GM23338 (cell line): ENCODE results near the gene TSPAN12. TPM values are rescaled to one million over a fixed set of nuclear protein-coding genes. Genes with fewer than 3 reads are reported as not detected.

Experiments used
- ATAC-seq: fragments of 200-7000 bp; cut with Tn5 transposase; 3 replicates; pipeline ENCODE4 v1.9.1; 2020
- DNase-seq: peaks from one replicate; pipeline ENCODE4 v3.0.0-alpha.2; 2015; ENCODE audit warnings: low spot score
- H2AFZ ChIP-seq: fragments of 200-600 bp; sonication (generic); 2 replicates; pipeline ENCODE4 v1.8.0; 2016; ENCODE audit warnings: antibody characterized with exemption, mild to moderate bottlenecking, moderate library complexity
- H3F3A ChIP-seq: fragments of 200-600 bp; sonication (generic); replicated peaks from 2 replicates; pipeline ENCODE4 v1.8.0; 2017; ENCODE audit warnings: antibody characterized with exemption, mixed run types, low read depth
- H3K27ac ChIP-seq: fragments of 200-600 bp; sonication (generic); 2 replicates; pipeline ENCODE4 v1.6.1; 2016; ENCODE audit warnings: low read depth
- H3K27me3 ChIP-seq: fragments of 200-600 bp; sonication (generic); 2 replicates; pipeline ENCODE4 v1.8.0; 2016; ENCODE audit warnings: mild to moderate bottlenecking, mixed run types, moderate library complexity; ENCODE audit not compliant: insufficient read depth
- H3K36me3 ChIP-seq: fragments of 200-600 bp; sonication (generic); 2 replicates; pipeline ENCODE4 v1.8.0; 2016; ENCODE audit warnings: mild to moderate bottlenecking; ENCODE audit not compliant: insufficient read depth
- H3K4me1 ChIP-seq: fragments of 200-600 bp; sonication (generic); 2 replicates; pipeline ENCODE4 v1.8.0; 2016; ENCODE audit warnings: mild to moderate bottlenecking, moderate library complexity; ENCODE audit not compliant: insufficient read depth
- H3K4me2 ChIP-seq: fragments of 200-600 bp; sonication (generic); 2 replicates; pipeline ENCODE4 v1.7.1; 2017; ENCODE audit warnings: mixed run types
- H3K4me3 ChIP-seq: fragments of 200-600 bp; sonication (generic); 2 replicates; pipeline ENCODE4 v1.6.1; 2016; ENCODE audit warnings: mixed run types
- H3K79me2 ChIP-seq: fragments of 200-600 bp; sonication (generic); replicated peaks from 2 replicates; pipeline ENCODE4 v1.8.0; 2017; ENCODE audit warnings: mild to moderate bottlenecking; ENCODE audit not compliant: insufficient read depth
- H3K9me2 ChIP-seq: fragments of 200-600 bp; sonication (generic); 2 replicates; pipeline ENCODE4 v1.8.0; 2017; ENCODE audit not compliant: insufficient read depth
- H4K20me1 ChIP-seq: fragments of 200-600 bp; sonication (generic); replicated peaks from 2 replicates; pipeline ENCODE4 v1.8.0; 2017; ENCODE audit warnings: mild to moderate bottlenecking; ENCODE audit not compliant: insufficient read depth
- H3K27ac Mint-ChIP-seq: 2 replicates; pipeline ENCODE4 v1.8.0; 2020; ENCODE audit warnings: inconsistent platforms, mild to moderate bottlenecking, moderate library complexity, mixed read lengths
- H3K27me3 Mint-ChIP-seq: 3 replicates; pipeline ENCODE4 v1.8.0; 2022; ENCODE audit warnings: low read depth, mild to moderate bottlenecking, moderate library complexity, mixed read lengths, inconsistent platforms; ENCODE audit not compliant: insufficient read depth, poor library complexity
- H3K36me3 Mint-ChIP-seq: 3 replicates; pipeline ENCODE4 v1.8.0; 2021; ENCODE audit warnings: low read depth, mild to moderate bottlenecking, inconsistent platforms, moderate library complexity, mixed read lengths
- H3K4me1 Mint-ChIP-seq: 3 replicates; pipeline ENCODE4 v1.8.0; 2020; ENCODE audit warnings: mild to moderate bottlenecking, inconsistent platforms, mixed read lengths
- H3K4me3 Mint-ChIP-seq: 3 replicates; pipeline ENCODE4 v1.8.0; 2021; ENCODE audit warnings: moderate library complexity, mild to moderate bottlenecking, inconsistent platforms, mixed read lengths
- H3K9me3 Mint-ChIP-seq: 3 replicates; pipeline ENCODE4 v1.8.0; 2020; ENCODE audit warnings: moderate library complexity, mild to moderate bottlenecking, inconsistent platforms, mixed read lengths
- CREB1 ChIP-seq: fragments of 250-450 bp; sonication (Bioruptor Pico); IDR thresholded peaks from 2 replicates; pipeline ENCODE4 v1.5.0; 2020; ENCODE audit warnings: low read depth, mild to moderate bottlenecking, moderate library complexity
- EZH2 ChIP-seq: fragments of 200-600 bp; sonication (generic); IDR thresholded peaks from one replicate; pipeline ENCODE4 v1.8.0; 2017; ENCODE audit warnings: antibody characterized with exemption, mild to moderate bottlenecking, low read depth; ENCODE audit not compliant: unreplicated experiment
- EZH2phosphoT487 ChIP-seq: fragments of 200-600 bp; sonication (generic); IDR thresholded peaks from one replicate; pipeline ENCODE4 v1.8.1; 2018; ENCODE audit warnings: antibody characterized with exemption; ENCODE audit not compliant: unreplicated experiment
- JUNB ChIP-seq: IDR thresholded peaks from one replicate; pipeline ENCODE4 v1.6.1; 2016; ENCODE audit warnings: antibody characterized with exemption; ENCODE audit not compliant: unreplicated experiment
- NANOG ChIP-seq: IDR thresholded peaks from 2 replicates; pipeline ENCODE4 v1.6.1; 2016; ENCODE audit warnings: antibody characterized with exemption, borderline replicate concordance
- STAT1 ChIP-seq: IDR thresholded peaks from one replicate; pipeline ENCODE4 v1.6.1; 2016; ENCODE audit warnings: antibody characterized with exemption; ENCODE audit not compliant: unreplicated experiment
- ZNF114 ChIP-seq: fragments of 250-450 bp; sonication (Bioruptor Pico); IDR thresholded peaks from 2 replicates; pipeline ENCODE4 v1.5.0; 2020; ENCODE audit warnings: mild to moderate bottlenecking, moderate library complexity
- ZNF331 ChIP-seq: fragments of 250-450 bp; sonication (Bioruptor Pico); IDR thresholded peaks from 2 replicates; pipeline ENCODE4 v1.5.0; 2020; ENCODE audit warnings: low read depth, mild to moderate bottlenecking, moderate library complexity
- polyA plus RNA-seq: library from polyadenylated mRNA; unstranded; fragments of >200 nt; fragmentation: Nextera tagmentation; extraction: Ambion mirVana; gene quantifications from 2 replicates; pipeline ENCODE4 v1.2.1, GENCODE V29; 2016
- total RNA-seq: library from RNA; depleted of rRNA; stranded (reverse); fragments of >200 nt; shearing (Covaris generic); gene quantifications from 2 replicates; pipeline ENCODE4 v1.2.3, GENCODE V29; 2014
- TF ChIP-seq, protein P1 (sequence below): IDR thresholded peaks from one replicate; pipeline ENCODE4 v1.6.1; 2018; ENCODE audit warnings: antibody characterized with exemption; ENCODE audit not compliant: unreplicated experiment
- TF ChIP-seq, protein P2 (sequence below): fragments of 250-450 bp; sonication (Bioruptor Pico); IDR thresholded peaks from 2 replicates; pipeline ENCODE4 v1.5.0; 2020; ENCODE audit warnings: mild to moderate bottlenecking, moderate library complexity
- TF ChIP-seq, protein P3 (sequence below): IDR thresholded peaks from 2 replicates; pipeline ENCODE4 v1.6.1; 2016; ENCODE audit warnings: antibody characterized with exemption

The TSPAN12 gene
- total and polyA plus RNA-seq, 2 experiments from 2014 or later: 9.7 to 11.7 TPM

DNA sequence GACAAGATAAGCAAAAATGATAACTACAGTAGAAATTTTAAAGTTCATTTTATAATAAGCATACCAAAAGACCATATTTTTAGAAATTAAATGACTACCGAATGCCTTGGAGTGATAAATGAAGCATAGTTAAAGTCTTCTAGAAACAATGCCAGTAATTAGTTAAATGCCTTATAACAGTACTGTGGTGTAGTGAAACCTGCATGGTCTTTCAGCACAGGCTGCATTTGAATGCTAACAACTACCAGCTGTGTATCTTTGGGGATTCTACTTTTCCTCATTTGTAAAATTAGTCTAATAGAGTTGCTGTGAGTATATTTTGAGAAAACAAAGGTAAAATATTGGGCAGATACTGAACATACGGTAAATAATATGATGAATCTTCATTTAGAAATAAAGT lies 25.1 kb downstream of the TSPAN12 start:
- H3K27ac ChIP-seq: peak overlapping the region; percentile 45
- H3K27me3 ChIP-seq: no peaks in the 10 kb centered on the region
- Mint-ChIP-seq H3K27me3 (peaks cover 7% of the 10 kb centered on the region), H3K4me1 (peaks cover 53% of the 10 kb centered on the region), H3K9me3 (peaks cover 8% of the 10 kb centered on the region; the same call in 2 of the 3 replicates), H3K36me3 (peaks cover 27% of the 10 kb centered on the region), H3K4me3 (peak overlapping the region; percentile 42; the same call in 2 of the 3 replicates), H3K27ac (peak overlapping the region; percentile 86)
- no peak overlapping the region for H2AFZ ChIP-seq
- H3K79me2 ChIP-seq: no peaks in the 10 kb centered on the region
- ATAC-seq (peak; percentile 84), DNase-seq (peak; percentile 28)
- TF ChIP-seq NANOG: 0 out of 2 replicates have a peak, but pooled peaks have one; percentile 41
- TF ChIP-seq STAT1: no peak
- no peaks in the 10 kb centered on the region for H3K9me2 ChIP-seq
- H3K4me1 ChIP-seq: peaks cover 65% of the 10 kb centered on the region
- no peaks in the 10 kb centered on the region for H3K36me3 ChIP-seq
- no peaks in the 10 kb centered on the region for H3F3A ChIP-seq
- no peak overlapping the region for H3K4me3 ChIP-seq
- H3K4me2 ChIP-seq: peak overlapping the region; percentile 32
- H4K20me1 ChIP-seq: no peaks in the 10 kb centered on the region

DNA sequence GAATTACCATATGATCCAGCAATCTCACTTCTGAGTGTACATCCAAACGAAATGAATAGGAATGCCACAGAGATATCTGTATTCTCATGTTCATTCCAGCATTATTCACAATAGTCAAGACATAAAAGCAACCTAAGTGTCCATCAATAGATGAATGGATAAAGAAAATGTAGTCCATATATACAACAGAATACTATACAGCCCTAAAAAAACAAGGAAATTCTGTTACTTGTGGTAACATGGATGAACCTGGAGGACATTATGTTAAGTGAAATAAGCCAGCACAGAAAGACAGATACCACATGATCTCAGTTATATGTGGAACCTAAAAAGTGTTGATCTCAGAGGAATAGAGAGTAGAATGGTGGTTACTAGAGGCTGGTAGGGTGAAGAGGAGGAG lies 26.7 kb downstream of the TSPAN12 start:
- peaks cover 23% of the 10 kb centered on the region for H3K36me3 Mint-ChIP-seq
- H3K27me3 Mint-ChIP-seq: peaks cover 4% of the 10 kb centered on the region
- no peak for TF ChIP-seq STAT1
- TF ChIP-seq EZH2phosphoT487: no peak
- TF ChIP-seq CREB1: no peak
- TF ChIP-seq, protein P1, sequence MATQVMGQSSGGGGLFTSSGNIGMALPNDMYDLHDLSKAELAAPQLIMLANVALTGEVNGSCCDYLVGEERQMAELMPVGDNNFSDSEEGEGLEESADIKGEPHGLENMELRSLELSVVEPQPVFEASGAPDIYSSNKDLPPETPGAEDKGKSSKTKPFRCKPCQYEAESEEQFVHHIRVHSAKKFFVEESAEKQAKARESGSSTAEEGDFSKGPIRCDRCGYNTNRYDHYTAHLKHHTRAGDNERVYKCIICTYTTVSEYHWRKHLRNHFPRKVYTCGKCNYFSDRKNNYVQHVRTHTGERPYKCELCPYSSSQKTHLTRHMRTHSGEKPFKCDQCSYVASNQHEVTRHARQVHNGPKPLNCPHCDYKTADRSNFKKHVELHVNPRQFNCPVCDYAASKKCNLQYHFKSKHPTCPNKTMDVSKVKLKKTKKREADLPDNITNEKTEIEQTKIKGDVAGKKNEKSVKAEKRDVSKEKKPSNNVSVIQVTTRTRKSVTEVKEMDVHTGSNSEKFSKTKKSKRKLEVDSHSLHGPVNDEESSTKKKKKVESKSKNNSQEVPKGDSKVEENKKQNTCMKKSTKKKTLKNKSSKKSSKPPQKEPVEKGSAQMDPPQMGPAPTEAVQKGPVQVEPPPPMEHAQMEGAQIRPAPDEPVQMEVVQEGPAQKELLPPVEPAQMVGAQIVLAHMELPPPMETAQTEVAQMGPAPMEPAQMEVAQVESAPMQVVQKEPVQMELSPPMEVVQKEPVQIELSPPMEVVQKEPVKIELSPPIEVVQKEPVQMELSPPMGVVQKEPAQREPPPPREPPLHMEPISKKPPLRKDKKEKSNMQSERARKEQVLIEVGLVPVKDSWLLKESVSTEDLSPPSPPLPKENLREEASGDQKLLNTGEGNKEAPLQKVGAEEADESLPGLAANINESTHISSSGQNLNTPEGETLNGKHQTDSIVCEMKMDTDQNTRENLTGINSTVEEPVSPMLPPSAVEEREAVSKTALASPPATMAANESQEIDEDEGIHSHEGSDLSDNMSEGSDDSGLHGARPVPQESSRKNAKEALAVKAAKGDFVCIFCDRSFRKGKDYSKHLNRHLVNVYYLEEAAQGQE: no peak
- TF ChIP-seq ZNF331 (CRISPR knock-in tag): no peak
- TF ChIP-seq NANOG: no peak
- TF ChIP-seq, protein P2, sequence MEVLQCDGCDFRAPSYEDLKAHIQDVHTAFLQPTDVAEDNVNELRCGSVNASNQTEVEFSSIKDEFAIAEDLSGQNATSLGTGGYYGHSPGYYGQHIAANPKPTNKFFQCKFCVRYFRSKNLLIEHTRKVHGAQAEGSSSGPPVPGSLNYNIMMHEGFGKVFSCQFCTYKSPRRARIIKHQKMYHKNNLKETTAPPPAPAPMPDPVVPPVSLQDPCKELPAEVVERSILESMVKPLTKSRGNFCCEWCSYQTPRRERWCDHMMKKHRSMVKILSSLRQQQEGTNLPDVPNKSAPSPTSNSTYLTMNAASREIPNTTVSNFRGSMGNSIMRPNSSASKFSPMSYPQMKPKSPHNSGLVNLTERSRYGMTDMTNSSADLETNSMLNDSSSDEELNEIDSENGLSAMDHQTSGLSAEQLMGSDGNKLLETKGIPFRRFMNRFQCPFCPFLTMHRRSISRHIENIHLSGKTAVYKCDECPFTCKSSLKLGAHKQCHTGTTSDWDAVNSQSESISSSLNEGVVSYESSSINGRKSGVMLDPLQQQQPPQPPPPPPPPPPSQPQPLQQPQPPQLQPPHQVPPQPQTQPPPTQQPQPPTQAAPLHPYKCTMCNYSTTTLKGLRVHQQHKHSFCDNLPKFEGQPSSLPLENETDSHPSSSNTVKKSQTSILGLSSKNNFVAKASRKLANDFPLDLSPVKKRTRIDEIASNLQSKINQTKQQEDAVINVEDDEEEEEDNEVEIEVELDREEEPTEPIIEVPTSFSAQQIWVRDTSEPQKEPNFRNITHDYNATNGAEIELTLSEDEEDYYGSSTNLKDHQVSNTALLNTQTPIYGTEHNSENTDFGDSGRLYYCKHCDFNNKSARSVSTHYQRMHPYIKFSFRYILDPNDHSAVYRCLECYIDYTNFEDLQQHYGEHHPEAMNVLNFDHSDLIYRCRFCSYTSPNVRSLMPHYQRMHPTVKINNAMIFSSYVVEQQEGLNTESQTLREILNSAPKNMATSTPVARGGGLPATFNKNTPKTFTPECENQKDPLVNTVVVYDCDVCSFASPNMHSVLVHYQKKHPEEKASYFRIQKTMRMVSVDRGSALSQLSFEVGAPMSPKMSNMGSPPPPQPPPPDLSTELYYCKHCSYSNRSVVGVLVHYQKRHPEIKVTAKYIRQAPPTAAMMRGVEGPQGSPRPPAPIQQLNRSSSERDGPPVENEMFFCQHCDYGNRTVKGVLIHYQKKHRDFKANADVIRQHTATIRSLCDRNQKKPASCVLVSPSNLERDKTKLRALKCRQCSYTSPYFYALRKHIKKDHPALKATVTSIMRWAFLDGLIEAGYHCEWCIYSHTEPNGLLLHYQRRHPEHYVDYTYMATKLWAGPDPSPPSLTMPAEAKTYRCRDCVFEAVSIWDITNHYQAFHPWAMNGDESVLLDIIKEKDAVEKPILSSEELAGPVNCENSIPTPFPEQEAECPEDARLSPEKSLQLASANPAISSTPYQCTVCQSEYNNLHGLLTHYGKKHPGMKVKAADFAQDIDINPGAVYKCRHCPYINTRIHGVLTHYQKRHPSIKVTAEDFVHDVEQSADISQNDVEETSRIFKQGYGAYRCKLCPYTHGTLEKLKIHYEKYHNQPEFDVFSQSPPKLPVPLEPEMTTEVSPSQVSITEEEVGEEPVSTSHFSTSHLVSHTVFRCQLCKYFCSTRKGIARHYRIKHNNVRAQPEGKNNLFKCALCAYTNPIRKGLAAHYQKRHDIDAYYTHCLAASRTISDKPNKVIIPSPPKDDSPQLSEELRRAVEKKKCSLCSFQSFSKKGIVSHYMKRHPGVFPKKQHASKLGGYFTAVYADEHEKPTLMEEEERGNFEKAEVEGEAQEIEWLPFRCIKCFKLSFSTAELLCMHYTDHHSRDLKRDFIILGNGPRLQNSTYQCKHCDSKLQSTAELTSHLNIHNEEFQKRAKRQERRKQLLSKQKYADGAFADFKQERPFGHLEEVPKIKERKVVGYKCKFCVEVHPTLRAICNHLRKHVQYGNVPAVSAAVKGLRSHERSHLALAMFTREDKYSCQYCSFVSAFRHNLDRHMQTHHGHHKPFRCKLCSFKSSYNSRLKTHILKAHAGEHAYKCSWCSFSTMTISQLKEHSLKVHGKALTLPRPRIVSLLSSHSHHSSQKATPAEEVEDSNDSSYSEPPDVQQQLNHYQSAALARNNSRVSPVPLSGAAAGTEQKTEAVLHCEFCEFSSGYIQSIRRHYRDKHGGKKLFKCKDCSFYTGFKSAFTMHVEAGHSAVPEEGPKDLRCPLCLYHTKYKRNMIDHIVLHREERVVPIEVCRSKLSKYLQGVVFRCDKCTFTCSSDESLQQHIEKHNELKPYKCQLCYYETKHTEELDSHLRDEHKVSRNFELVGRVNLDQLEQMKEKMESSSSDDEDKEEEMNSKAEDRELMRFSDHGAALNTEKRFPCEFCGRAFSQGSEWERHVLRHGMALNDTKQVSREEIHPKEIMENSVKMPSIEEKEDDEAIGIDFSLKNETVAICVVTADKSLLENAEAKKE (CRISPR knock-in tag): no peak
- TF ChIP-seq, protein P3, sequence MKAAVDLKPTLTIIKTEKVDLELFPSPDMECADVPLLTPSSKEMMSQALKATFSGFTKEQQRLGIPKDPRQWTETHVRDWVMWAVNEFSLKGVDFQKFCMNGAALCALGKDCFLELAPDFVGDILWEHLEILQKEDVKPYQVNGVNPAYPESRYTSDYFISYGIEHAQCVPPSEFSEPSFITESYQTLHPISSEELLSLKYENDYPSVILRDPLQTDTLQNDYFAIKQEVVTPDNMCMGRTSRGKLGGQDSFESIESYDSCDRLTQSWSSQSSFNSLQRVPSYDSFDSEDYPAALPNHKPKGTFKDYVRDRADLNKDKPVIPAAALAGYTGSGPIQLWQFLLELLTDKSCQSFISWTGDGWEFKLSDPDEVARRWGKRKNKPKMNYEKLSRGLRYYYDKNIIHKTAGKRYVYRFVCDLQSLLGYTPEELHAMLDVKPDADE: no peak
- no peak for TF ChIP-seq JUNB
- no peak for TF ChIP-seq ZNF114 (CRISPR knock-in tag)
- TF ChIP-seq EZH2: no peak

More for the DNA sequence above, 26.7 kb downstream of the TSPAN12 start:
- H3K79me2 ChIP-seq: no peaks in the 10 kb centered on the region
- H3K4me2 ChIP-seq: no peak overlapping the region
- H4K20me1 ChIP-seq: no peaks in the 10 kb centered on the region
- no peaks in the 10 kb centered on the region for H3F3A ChIP-seq
- Mint-ChIP-seq H3K27ac (no peak overlapping the region), H3K4me1 (peaks cover 43% of the 10 kb centered on the region), H3K4me3 (no peak overlapping the region), H3K9me3 (peaks cover 8% of the 10 kb centered on the region; the same call in 2 of the 3 replicates)
- H3K27me3 ChIP-seq: no peaks in the 10 kb centered on the region
- H3K36me3 ChIP-seq: no peaks in the 10 kb centered on the region
- no peak for DNase-seq
- H3K4me1 ChIP-seq: peaks cover 54% of the 10 kb centered on the region
- H3K4me3 ChIP-seq: no peak overlapping the region
- no peak overlapping the region for H3K27ac ChIP-seq
- no peaks in the 10 kb centered on the region for H3K9me2 ChIP-seq
- H2AFZ ChIP-seq: no peak overlapping the region
- no peak for ATAC-seq
